Astrocyte (in vitro differentiated cells and primary cell): Measurements from ENCODE around the gene AGBL4. TPM values are rescaled to one million over a fixed set of nuclear protein-coding genes. Genes with fewer than 3 reads are reported as not detected.

Experiments used
- DNase-seq: peaks from one replicate; pipeline ENCODE4 v3.0.0-alpha.2; 2010; ENCODE audit warnings: low read depth
- FAIRE-seq: peaks from 2 replicates; lab custom pipeline; 2011; peaks lifted over from hg19 to GRCh38; lab: Jason Lieb, UNC
- H2AFZ ChIP-seq: 2 replicates; pipeline ENCODE4 v1.6.0; 2012; ENCODE audit warnings: low read depth, low read length, inconsistent platforms
- H3K27ac ChIP-seq: 2 replicates; pipeline ENCODE4 v1.5.1; 2011; ENCODE audit warnings: low read depth, low read length, inconsistent platforms
- H3K27me3 ChIP-seq: 2 replicates; pipeline ENCODE4 v1.6.0; 2011; ENCODE audit warnings: low read length, inconsistent platforms; ENCODE audit not compliant: insufficient read depth
- H3K36me3 ChIP-seq: 2 replicates; pipeline ENCODE4 v1.5.1; 2011; ENCODE audit warnings: low read length, inconsistent platforms; ENCODE audit not compliant: insufficient read depth
- H3K4me1 ChIP-seq: 2 replicates; pipeline ENCODE4 v1.5.1; 2011; ENCODE audit warnings: low read length, inconsistent platforms; ENCODE audit not compliant: insufficient read depth
- H3K4me2 ChIP-seq: 2 replicates; pipeline ENCODE4 v1.6.0; 2012; ENCODE audit warnings: low read length, inconsistent platforms
- H3K4me3 ChIP-seq: 2 replicates; pipeline ENCODE4 v1.5.1; 2011; ENCODE audit warnings: low read depth, mild to moderate bottlenecking, low read length, inconsistent platforms; ENCODE audit not compliant: insufficient read depth
- H3K79me2 ChIP-seq: 2 replicates; pipeline ENCODE4 v1.6.0; 2012; ENCODE audit warnings: mild to moderate bottlenecking, low read length, inconsistent platforms; ENCODE audit not compliant: insufficient read depth
- H3K9ac ChIP-seq: 2 replicates; pipeline ENCODE4 v1.6.0; 2012; ENCODE audit warnings: mild to moderate bottlenecking, low read length, inconsistent platforms
- H3K9me3 ChIP-seq: 2 replicates; pipeline ENCODE4 v1.5.1; 2012; ENCODE audit warnings: low read depth, mild to moderate bottlenecking, low read length, inconsistent platforms; ENCODE audit not compliant: insufficient read depth
- H4K20me1 ChIP-seq: 2 replicates; pipeline ENCODE4 v1.6.0; 2012; ENCODE audit warnings: low read length, inconsistent platforms; ENCODE audit not compliant: insufficient read depth
- H3K27ac Mint-ChIP-seq: one replicate; pipeline ENCODE4 v1.8.0; 2021; ENCODE audit warnings: mild to moderate bottlenecking, mixed read lengths; ENCODE audit not compliant: unreplicated experiment
- H3K27me3 Mint-ChIP-seq: one replicate; pipeline ENCODE4 v1.8.0; 2021; ENCODE audit warnings: low read depth, mixed read lengths; ENCODE audit not compliant: unreplicated experiment
- H3K36me3 Mint-ChIP-seq: one replicate; pipeline ENCODE4 v1.8.0; 2021; ENCODE audit warnings: low read depth, mixed read lengths; ENCODE audit not compliant: unreplicated experiment
- H3K4me1 Mint-ChIP-seq: one replicate; pipeline ENCODE4 v1.8.0; 2021; ENCODE audit warnings: low read depth, mixed read lengths; ENCODE audit not compliant: unreplicated experiment
- H3K4me3 Mint-ChIP-seq: one replicate; pipeline ENCODE4 v1.8.0; 2021; ENCODE audit warnings: mild to moderate bottlenecking, moderate library complexity, mixed read lengths; ENCODE audit not compliant: unreplicated experiment
- H3K9me3 Mint-ChIP-seq: one replicate; pipeline ENCODE4 v1.8.0; 2021; ENCODE audit warnings: mild to moderate bottlenecking, mixed read lengths; ENCODE audit not compliant: unreplicated experiment
- EZH2 ChIP-seq: IDR thresholded peaks from 2 replicates; pipeline ENCODE4 v1.6.1; 2012; ENCODE audit warnings: mild to moderate bottlenecking, low read length, inconsistent platforms; ENCODE audit not compliant: insufficient read depth
- total RNA-seq: library from RNA; stranded (reverse); gene quantifications from 2 replicates; pipeline ENCODE4 v1.2.1, GENCODE V29; 2021
- TF ChIP-seq, protein P1 (sequence below): IDR thresholded peaks from 2 replicates; pipeline ENCODE4 v1.5.1; 2011; ENCODE audit warnings: low read depth, mild to moderate bottlenecking, inconsistent platforms, low read length, moderate library complexity; ENCODE audit not compliant: insufficient read depth

AGBL4 gene
- total RNA-seq, 1 donor from 2014 or later: not detected

DNA sequence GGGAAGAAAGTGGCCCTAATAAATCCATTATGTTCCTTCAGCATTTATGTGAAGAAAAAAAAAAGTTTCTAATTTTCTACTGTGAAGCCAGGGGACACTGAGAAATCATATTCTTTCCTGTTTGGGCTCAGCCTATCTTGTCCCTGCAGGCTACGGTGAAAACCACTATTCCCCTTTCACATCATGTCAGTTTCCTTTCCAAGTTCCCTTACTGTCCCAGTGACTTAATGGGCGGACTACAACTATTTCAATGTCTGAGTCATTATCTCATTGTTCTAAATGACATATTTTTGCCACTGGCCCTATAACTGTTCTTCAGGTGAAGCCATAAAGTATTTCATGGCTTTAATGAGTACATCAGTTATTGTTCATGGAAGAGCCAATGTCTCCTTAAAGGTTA is 1175.7 kb downstream of the AGBL4 start:
- no peaks in the 10 kb centered on the region for H4K20me1 ChIP-seq
- H3K4me3 Mint-ChIP-seq: no peak overlapping the region
- FAIRE-seq (no peak), DNase-seq (no peak)
- no peaks in the 10 kb centered on the region for H3K9me3 ChIP-seq
- H2AFZ ChIP-seq: no peak overlapping the region
- H3K27me3 ChIP-seq: no peaks in the 10 kb centered on the region
- H3K4me1 Mint-ChIP-seq: peaks cover 2% of the 10 kb centered on the region
- H3K79me2 ChIP-seq: no peaks in the 10 kb centered on the region
- no peak for TF ChIP-seq EZH2
- TF ChIP-seq, protein P1, sequence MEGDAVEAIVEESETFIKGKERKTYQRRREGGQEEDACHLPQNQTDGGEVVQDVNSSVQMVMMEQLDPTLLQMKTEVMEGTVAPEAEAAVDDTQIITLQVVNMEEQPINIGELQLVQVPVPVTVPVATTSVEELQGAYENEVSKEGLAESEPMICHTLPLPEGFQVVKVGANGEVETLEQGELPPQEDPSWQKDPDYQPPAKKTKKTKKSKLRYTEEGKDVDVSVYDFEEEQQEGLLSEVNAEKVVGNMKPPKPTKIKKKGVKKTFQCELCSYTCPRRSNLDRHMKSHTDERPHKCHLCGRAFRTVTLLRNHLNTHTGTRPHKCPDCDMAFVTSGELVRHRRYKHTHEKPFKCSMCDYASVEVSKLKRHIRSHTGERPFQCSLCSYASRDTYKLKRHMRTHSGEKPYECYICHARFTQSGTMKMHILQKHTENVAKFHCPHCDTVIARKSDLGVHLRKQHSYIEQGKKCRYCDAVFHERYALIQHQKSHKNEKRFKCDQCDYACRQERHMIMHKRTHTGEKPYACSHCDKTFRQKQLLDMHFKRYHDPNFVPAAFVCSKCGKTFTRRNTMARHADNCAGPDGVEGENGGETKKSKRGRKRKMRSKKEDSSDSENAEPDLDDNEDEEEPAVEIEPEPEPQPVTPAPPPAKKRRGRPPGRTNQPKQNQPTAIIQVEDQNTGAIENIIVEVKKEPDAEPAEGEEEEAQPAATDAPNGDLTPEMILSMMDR: no peak
- no peak overlapping the region for H3K9ac ChIP-seq
- H3K4me1 ChIP-seq: peaks cover 4% of the 10 kb centered on the region
- H3K27ac ChIP-seq: no peak overlapping the region
- H3K9me3 Mint-ChIP-seq: no peaks in the 10 kb centered on the region
- H3K27me3 Mint-ChIP-seq: no peaks in the 10 kb centered on the region
- no peaks in the 10 kb centered on the region for H3K36me3 ChIP-seq
- H3K4me3 ChIP-seq: no peak overlapping the region
- no peak overlapping the region for H3K27ac Mint-ChIP-seq
- no peak overlapping the region for H3K4me2 ChIP-seq
- no peaks in the 10 kb centered on the region for H3K36me3 Mint-ChIP-seq

GRCh38 chr1:48846441-48846840 is 1177.3 kb downstream of the AGBL4 start:
- H3K4me3 ChIP-seq: no peak overlapping the region
- Mint-ChIP-seq H3K9me3 (no peaks in the 10 kb centered on the region), H3K4me1 (peaks cover 2% of the 10 kb centered on the region), H3K36me3 (no peaks in the 10 kb centered on the region), H3K4me3 (no peak overlapping the region), H3K27me3 (no peaks in the 10 kb centered on the region), H3K27ac (no peak overlapping the region)
- no peaks in the 10 kb centered on the region for H4K20me1 ChIP-seq
- DNase-seq (no peak), FAIRE-seq (no peak)
- no peaks in the 10 kb centered on the region for H3K79me2 ChIP-seq
- no peaks in the 10 kb centered on the region for H3K4me1 ChIP-seq
- no peak overlapping the region for H3K27ac ChIP-seq
- no peaks in the 10 kb centered on the region for H3K9me3 ChIP-seq
- no peak overlapping the region for H2AFZ ChIP-seq
- TF ChIP-seq EZH2: no peak
- TF ChIP-seq, protein P1: no peak
- H3K27me3 ChIP-seq: no peaks in the 10 kb centered on the region
- no peak overlapping the region for H3K9ac ChIP-seq
- H3K36me3 ChIP-seq: no peaks in the 10 kb centered on the region
- H3K4me2 ChIP-seq: no peak overlapping the region

DNA sequence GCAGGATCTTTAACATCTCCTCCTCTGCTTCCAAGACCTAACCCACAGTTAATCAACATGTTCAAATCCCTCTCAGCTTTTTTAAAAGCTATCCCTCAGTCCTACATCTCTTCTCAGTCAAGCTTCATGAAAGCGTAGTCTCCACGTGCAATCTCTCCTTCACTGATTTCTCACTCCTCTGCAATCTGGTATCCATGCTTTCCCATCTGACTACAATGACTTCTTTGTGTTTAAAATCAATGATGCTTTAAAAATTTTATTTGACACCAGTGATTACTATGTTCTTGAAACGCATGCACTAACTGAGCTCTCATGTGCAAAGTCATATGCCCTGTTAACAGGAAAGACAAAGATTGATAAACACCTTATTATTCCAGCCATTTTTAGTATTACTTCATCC is 1179.6 kb downstream of the AGBL4 start:
- H2AFZ ChIP-seq: no peak overlapping the region
- H3K4me3 ChIP-seq: no peak overlapping the region
- no peaks in the 10 kb centered on the region for H3K79me2 ChIP-seq
- Mint-ChIP-seq H3K27ac (no peak overlapping the region), H3K9me3 (no peaks in the 10 kb centered on the region), H3K36me3 (no peaks in the 10 kb centered on the region), H3K4me3 (no peak overlapping the region), H3K27me3 (peaks cover 3% of the 10 kb centered on the region), H3K4me1 (peaks cover 2% of the 10 kb centered on the region)
- no peak for TF ChIP-seq EZH2
- TF ChIP-seq, protein P1: no peak
- no peaks in the 10 kb centered on the region for H3K36me3 ChIP-seq
- no peaks in the 10 kb centered on the region for H3K4me1 ChIP-seq
- DNase-seq (no peak), FAIRE-seq (no peak)
- no peak overlapping the region for H3K9ac ChIP-seq
- H3K27me3 ChIP-seq: no peaks in the 10 kb centered on the region
- H4K20me1 ChIP-seq: no peaks in the 10 kb centered on the region
- no peak overlapping the region for H3K4me2 ChIP-seq
- no peak overlapping the region for H3K27ac ChIP-seq
- no peaks in the 10 kb centered on the region for H3K9me3 ChIP-seq
